HT1080 (cell line): ENCODE results near the gene ZNF205. TPM values are rescaled to one million over a fixed set of nuclear protein-coding genes. Genes with fewer than 3 reads are reported as not detected.

ENCODE experiments used
- DNase-seq: peaks from one replicate; pipeline ENCODE4 v3.0.0-alpha.2; 2015; ENCODE audit warnings: low read depth
- total RNA-seq: library from RNA; depleted of rRNA; stranded (reverse); fragments of >200 nt; shearing (Covaris generic); gene quantifications from 2 replicates; pipeline ENCODE4 v1.2.3, GENCODE V29; 2014

Gene ZNF205
- total RNA-seq, 1 experiment from 2014 or later: 15.3 TPM

GRCh38 chr16:3084969-3085670 lies 27.3 kb upstream of the ZNF205 start:
- no peak for DNase-seq

DNA sequence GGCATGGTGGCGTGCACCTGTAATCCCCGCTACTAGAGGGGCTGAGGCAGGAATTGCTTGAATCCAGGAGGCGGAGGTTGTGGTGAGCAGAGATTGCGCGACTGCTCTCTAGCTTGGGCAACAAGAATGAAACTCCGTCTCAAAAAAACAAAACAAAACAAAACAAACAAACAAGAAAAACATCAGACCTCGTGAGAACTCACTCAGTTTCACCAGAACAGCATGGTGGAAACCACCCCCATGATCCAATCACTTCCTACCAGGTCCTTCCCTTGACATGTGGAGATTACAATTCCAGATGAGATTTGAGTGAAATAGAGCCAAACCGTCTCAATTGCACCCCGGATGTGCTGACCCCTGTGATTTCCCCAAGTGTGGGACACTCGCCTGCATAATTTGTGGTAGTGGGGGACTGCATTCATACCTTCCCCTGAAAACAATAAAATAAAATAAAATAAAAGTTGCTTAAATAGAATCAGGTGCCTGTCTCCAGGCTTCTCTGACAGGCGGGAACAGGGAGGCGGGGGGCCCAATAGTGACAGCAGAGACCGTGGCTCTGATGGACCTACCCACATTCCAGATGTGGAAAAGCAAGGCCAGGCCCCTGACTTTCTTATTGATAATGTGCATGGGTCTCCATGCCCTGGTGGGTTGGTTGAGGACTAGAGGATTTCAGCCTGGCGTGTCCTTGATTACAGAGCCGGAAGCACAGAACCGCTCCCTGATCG lies 26.4 kb upstream of the ZNF205 start:
- DNase-seq: no peak

- DNase-seq: no peak
These were observed 25.7 kb upstream of the ZNF205 start for GRCh38 chr16:3086596-3087242.

GRCh38 chr16:3087243-3088235 lies 24.8 kb upstream of the ZNF205 start:
- DNase-seq: no peak

DNA sequence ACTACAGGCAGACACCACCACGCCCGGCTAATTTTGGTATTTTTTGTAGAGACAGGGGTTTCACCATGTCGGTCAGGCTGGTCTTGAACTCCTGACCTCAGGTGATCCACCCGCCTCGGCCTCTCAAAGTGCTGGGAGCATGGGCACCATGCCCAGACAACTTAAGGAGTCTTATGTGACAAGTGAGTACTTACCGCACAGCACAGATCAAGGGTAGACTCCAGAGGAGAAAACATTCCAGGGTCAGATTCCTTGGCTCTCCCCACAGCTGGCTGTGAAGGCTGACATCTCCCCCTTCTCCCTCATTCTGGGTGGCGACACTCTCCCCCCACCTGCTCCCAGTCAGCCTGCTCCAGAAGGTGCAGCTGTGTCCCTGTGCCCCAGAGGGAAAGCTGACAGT lies 23.9 kb upstream of the ZNF205 start:
- DNase-seq: no peak

- no peak for DNase-seq
These were observed 23.3 kb upstream of the ZNF205 start for GRCh38 chr16:3088925-3089716.

GRCh38 chr16:3089717-3090592 lies 22.4 kb upstream of the ZNF205 start:
- no peak for DNase-seq

GRCh38 chr16:3091551-3091950 lies 20.8 kb upstream of the ZNF205 start:
- DNase-seq: no peak

- DNase-seq: no peak
These were observed 19.9 kb upstream of the ZNF205 start for GRCh38 chr16:3092501-3092941.

DNA sequence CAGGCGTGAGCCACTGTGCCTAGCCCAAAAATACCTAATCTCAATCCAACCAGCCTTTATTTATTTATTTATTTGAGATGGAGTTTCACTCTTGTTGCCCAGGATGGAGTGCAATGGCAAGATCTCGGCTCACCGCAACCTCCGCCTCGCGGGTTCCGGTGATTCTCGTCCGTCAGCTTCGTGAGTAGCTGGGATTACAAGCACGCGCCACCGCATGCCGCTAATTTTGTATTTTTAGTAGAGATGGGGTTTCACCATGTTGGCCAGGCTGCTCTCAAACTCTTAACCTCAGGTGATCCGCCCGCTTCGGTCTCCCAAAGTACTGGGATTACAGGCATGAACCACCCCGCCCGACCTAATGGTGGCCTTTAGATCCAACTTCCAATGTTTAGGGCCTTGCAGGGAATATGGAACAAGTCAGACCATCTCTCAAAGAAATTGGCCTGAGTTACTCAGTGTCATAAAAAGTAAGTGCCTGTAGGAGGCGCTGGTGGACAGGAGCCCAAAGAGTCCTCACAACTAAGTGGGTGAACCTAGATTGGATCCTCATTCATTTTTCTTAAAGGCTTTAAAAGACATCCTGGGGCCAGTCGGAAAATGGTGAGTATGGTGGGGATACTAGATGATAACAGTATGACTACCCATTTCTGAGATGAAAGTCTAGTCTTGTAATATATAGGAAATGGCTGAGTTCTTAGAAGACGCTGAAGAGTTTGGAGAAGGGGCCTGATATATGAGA lies 17.9 kb upstream of the ZNF205 start:
- DNase-seq: peak; percentile 45

DNA sequence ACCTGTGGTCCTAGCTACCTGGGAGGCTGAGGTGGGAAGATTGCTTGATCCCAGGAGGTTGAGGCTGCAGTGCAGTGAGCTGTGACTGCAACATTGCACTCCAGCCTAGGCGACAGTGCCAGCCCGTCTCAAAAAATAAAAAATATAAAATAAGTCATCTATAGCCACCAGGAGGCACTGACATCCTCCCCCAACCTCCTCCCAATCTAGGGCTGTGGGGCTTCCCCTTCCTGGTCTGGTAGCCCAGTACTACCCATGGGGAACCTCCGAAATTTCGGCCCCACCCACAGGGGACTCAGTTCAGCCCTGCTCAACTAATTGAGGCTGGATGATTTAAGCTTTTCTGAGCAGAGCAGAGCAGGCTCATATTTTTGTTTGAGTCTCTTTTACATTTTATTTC lies 16.5 kb upstream of the ZNF205 start:
- no peak for DNase-seq

DNA sequence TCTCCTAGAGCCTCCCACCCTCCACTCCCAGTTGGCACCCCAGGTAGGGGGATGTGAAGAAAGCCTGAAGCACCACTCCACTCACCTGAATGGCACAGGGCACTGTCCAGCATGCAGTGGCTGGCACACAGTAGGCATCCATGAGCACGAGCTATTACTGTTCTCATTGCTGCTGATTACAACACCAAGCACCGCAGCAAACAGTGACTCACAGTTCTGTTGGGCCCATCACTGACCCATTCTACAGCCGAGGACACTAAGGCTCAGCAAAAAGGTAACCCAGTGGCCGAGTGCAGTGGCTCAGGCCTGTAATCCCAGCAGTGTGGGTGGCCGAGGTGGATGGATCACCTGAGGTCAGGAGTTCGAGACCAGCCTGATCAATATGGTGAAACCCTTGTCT lies 16.0 kb upstream of the ZNF205 start:
- no peak for DNase-seq

- no peak for DNase-seq
These were observed 15.1 kb upstream of the ZNF205 start for GRCh38 chr16:3097266-3097665.

- DNase-seq: no peak
These were observed 13.7 kb upstream of the ZNF205 start, which contains the start of gene ZSCAN10 for GRCh38 chr16:3098459-3099394. TSS of gene ZSCAN10 (minus strand) at chr16:3099294. CDS start at chr16:3092937, 6,357 bp downstream.

GRCh38 chr16:3099395-3099731 lies 13.0 kb upstream of the ZNF205 start:
- DNase-seq: no peak

- peak; percentile 66 for DNase-seq
These were observed 12.5 kb upstream of the ZNF205 start for GRCh38 chr16:3099732-3100499.
